CD14-positive monocyte (primary cell): ENCODE data around the gene TTC3. TPM values are rescaled to one million over a fixed set of nuclear protein-coding genes. Genes with fewer than 3 reads are reported as not detected.
A peak's percentile ranks its signal among the peaks of the same experiment; 100 is the strongest.

Experiments used
- DNase-seq, 3 donors: peaks; one replicate each; pipeline ENCODE4 v3.0.0-alpha.2; 2011 to 2022
- H2AFZ ChIP-seq: 2 replicates; pipeline ENCODE4 v1.6.0; 2012; ENCODE audit warnings: mild to moderate bottlenecking, low read depth, low read length, inconsistent platforms; ENCODE audit not compliant: insufficient read depth, poor library complexity, severe bottlenecking
- H3K27ac ChIP-seq, 2 donors: 1 replicate in 1 of 2; 2 replicates in 1 of 2; pipeline ENCODE4 v1.5.1; 2012 to 2013; ENCODE audit warnings: low read length in 2 of 2, control low read depth in 1 of 2, inconsistent platforms in 1 of 2, low read depth in 1 of 2, mild to moderate bottlenecking in 1 of 2
- H3K27me3 ChIP-seq, 2 donors: one replicate each; pipeline versions ENCODE4 v1.6.0 to v1.6.1; 2011 to 2013; ENCODE audit warnings: low read length in 2 of 2; ENCODE audit not compliant: control insufficient read depth in 2 of 2, insufficient read depth in 2 of 2
- H3K36me3 ChIP-seq, 2 donors: replicated peaks in 1 of 2; 1 replicate in 1 of 2; 2 replicates in 1 of 2; pipeline versions ENCODE4 v1.5.1 to v1.6.1; 2012 to 2013; ENCODE audit warnings: low read length in 2 of 2, control low read depth in 1 of 2, inconsistent platforms in 1 of 2, mild to moderate bottlenecking in 1 of 2; ENCODE audit not compliant: insufficient read depth in 2 of 2, control insufficient read depth in 1 of 2
- H3K4me1 ChIP-seq, 2 donors: 1 replicate in 1 of 2; 2 replicates in 1 of 2; pipeline versions ENCODE4 v1.5.1 to v1.6.1; 2012 to 2013; ENCODE audit warnings: low read length in 2 of 2, control low read depth in 1 of 2, inconsistent platforms in 1 of 2, mild to moderate bottlenecking in 1 of 2, moderate library complexity in 1 of 2; ENCODE audit not compliant: insufficient read depth in 2 of 2, control insufficient read depth in 1 of 2
- H3K4me2 ChIP-seq: replicated peaks from 2 replicates; pipeline ENCODE3; 2012; ENCODE audit warnings: low read length, moderate library complexity, mild to moderate bottlenecking; ENCODE audit not compliant: poor library complexity, severe bottlenecking; ENCODE audit errors: extremely low read depth
- H3K4me3 ChIP-seq, 3 experiments: fragments of 200-600 bp in 1 of 3; sonication (generic) in 1 of 3; replicated peaks in 1 of 3; 1 replicate in 2 of 3; 2 replicates in 1 of 3; pipeline ENCODE4 v1.5.1; 2011 to 2013; ENCODE audit warnings: low read length in 3 of 3, mild to moderate bottlenecking in 3 of 3, control low read depth in 2 of 3, low read depth in 2 of 3, inconsistent platforms in 1 of 3, moderate library complexity in 1 of 3
- H3K79me2 ChIP-seq: 2 replicates; pipeline ENCODE4 v1.6.0; 2012; ENCODE audit warnings: mild to moderate bottlenecking, control low read depth, inconsistent platforms, low read length, moderate library complexity; ENCODE audit not compliant: insufficient read depth
- H3K9ac ChIP-seq: 2 replicates; pipeline ENCODE4 v1.6.0; 2017; ENCODE audit warnings: low read length, mild to moderate bottlenecking; ENCODE audit not compliant: insufficient read depth, poor library complexity, severe bottlenecking
- H3K9me3 ChIP-seq, 2 donors: replicated peaks in 1 of 2; 1 replicate in 1 of 2; 2 replicates in 1 of 2; pipeline versions ENCODE4 v1.5.1 to v1.6.1; 2012 to 2013; ENCODE audit warnings: low read length in 2 of 2, control low read depth in 1 of 2; ENCODE audit not compliant: control insufficient read depth in 1 of 2, insufficient read depth in 1 of 2
- H4K20me1 ChIP-seq: 2 replicates; pipeline ENCODE4 v1.6.0; 2012; ENCODE audit warnings: mild to moderate bottlenecking, low read length, control low read depth, moderate library complexity; ENCODE audit not compliant: insufficient read depth
- H3K27ac Mint-ChIP-seq, 7 donors: one replicate each; pipeline ENCODE4 v1.8.0; 2020; ENCODE audit warnings: mild to moderate bottlenecking in 7 of 7, mixed read lengths in 7 of 7, moderate library complexity in 6 of 7, inconsistent platforms in 2 of 7
- H3K27me3 Mint-ChIP-seq, 3 donors: one replicate each; pipeline ENCODE4 v1.8.0; 2021 to 2022; ENCODE audit warnings: low read depth in 3 of 3, mild to moderate bottlenecking in 3 of 3, mixed read lengths in 3 of 3, moderate library complexity in 3 of 3, inconsistent platforms in 1 of 3
- H3K36me3 Mint-ChIP-seq, 2 donors: one replicate each; pipeline ENCODE4 v1.8.0; 2020; ENCODE audit warnings: mixed read lengths in 2 of 2, inconsistent platforms in 1 of 2, mild to moderate bottlenecking in 1 of 2
- H3K4me1 Mint-ChIP-seq: one replicate; pipeline ENCODE4 v1.8.0; 2020; ENCODE audit warnings: mild to moderate bottlenecking, mixed read lengths
- H3K4me3 Mint-ChIP-seq, 2 donors: one replicate each; pipeline ENCODE4 v1.8.0; 2020; ENCODE audit warnings: mild to moderate bottlenecking in 2 of 2, mixed read lengths in 2 of 2, moderate library complexity in 1 of 2
- H3K9me3 Mint-ChIP-seq, 7 donors: one replicate each; pipeline ENCODE4 v1.8.0; 2020 to 2022; ENCODE audit warnings: mixed read lengths in 7 of 7, mild to moderate bottlenecking in 6 of 7, moderate library complexity in 6 of 7, inconsistent platforms in 2 of 7
- CTCF ChIP-seq: fragments of 200-600 bp; IDR thresholded peaks from one replicate; pipeline ENCODE4 v1.8.0; 2022; ENCODE audit warnings: antibody characterized with exemption, mild to moderate bottlenecking
- WGBS: methylation state at CpG from one replicate; pipeline ENCODE4 v1.1.5; 2013; ENCODE audit warnings: missing lambda C conversion rate; ENCODE audit not compliant: insufficient coverage; 5-methylcytosine and 5-hydroxymethylcytosine counted together
- intact Hi-C, 2 donors: fragments of 100-400 bp; cut with micrococcal nuclease; formaldehyde crosslinking; loops; one replicate each; pipeline versions ENCODE4 v1.15.0 to v1.15.1; 2023
- polyA plus RNA-seq, 3 donors: library from polyadenylated mRNA; depleted of rRNA in 1 of 3; unstranded in 2 of 3; stranded (reverse) in 1 of 3; fragments of 300-500 nt in 2 of 3; fragments of >200 nt in 1 of 3; fragmentation: Illumina TruSeq in 2 of 3; gene quantifications; 1 replicate in 2 of 3; 2 replicates in 1 of 3; pipeline ENCODE4 v1.2.3, GENCODE V29; 2012 to 2021

TTC3 gene
- polyA plus RNA-seq, 3 donors: 9.6 to 35.4 (median 17.9) TPM

DNA sequence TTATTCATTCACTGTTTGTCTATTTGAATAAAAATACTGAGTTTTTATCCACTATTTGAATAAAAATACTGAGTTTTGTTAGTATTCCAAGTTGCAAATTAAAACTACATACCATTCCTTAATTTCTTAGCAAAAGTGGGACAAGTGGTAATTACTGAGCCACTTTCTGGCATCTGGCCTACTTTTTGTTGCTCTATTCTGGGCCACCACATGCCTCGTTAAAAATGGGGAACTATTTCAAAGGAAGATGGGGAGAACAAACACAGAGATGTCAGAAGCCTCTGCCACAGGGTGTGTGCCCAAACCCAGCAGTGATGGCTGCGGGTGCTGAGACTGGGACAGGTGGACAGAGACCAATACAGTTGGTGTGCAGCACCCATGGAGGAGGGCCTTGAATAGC lies 14.8 kb upstream of the TTC3 start:
- H3K9me3 Mint-ChIP-seq: peaks cover 0 to 22% (median 9%) of the 10 kb centered on the region in 7 donors
- Histone ChIP-seq H2AFZ (no peak overlapping the region), H3K27ac (no peak overlapping the region), H3K4me1 (no peaks in the 10 kb centered on the region), H3K36me3 (no peaks in the 10 kb centered on the region), H3K4me2 (no peak overlapping the region), H3K9me3 (peaks cover 0 to 11% of the 10 kb centered on the region in 2 donors), H3K79me2 (no peaks in the 10 kb centered on the region), H4K20me1 (no peaks in the 10 kb centered on the region), H3K4me3 (no peak overlapping the region), H3K9ac (no peak overlapping the region), H3K27me3 (no peaks in the 10 kb centered on the region)
- H3K27ac Mint-ChIP-seq: peak overlapping the region in 4 of 7 donors; percentile 1 to 45 (median 24)
- DNase-seq: no peak
- peaks cover 0 to 2% (median 1%) of the 10 kb centered on the region in 3 donors for H3K27me3 Mint-ChIP-seq
- no peak overlapping the region for H3K4me3 Mint-ChIP-seq
- no peak for TF ChIP-seq CTCF
- WGBS: 0% methylated on average over 1 of the region's 2 CpGs
- H3K36me3 Mint-ChIP-seq: no peaks in the 10 kb centered on the region
- no peaks in the 10 kb centered on the region for H3K4me1 Mint-ChIP-seq
- intact Hi-C loops: no loop called here

- Histone ChIP-seq H3K4me3 (no peak overlapping the region), H2AFZ (no peak overlapping the region), H3K4me1 (no peaks in the 10 kb centered on the region), H3K27me3 (no peaks in the 10 kb centered on the region), H3K9ac (no peak overlapping the region), H3K9me3 (peaks cover 0 to 11% of the 10 kb centered on the region in 2 donors), H3K4me2 (no peak overlapping the region), H3K36me3 (no peaks in the 10 kb centered on the region), H3K79me2 (no peaks in the 10 kb centered on the region), H3K27ac (no peak overlapping the region), H4K20me1 (no peaks in the 10 kb centered on the region)
- Mint-ChIP-seq H3K9me3 (peaks cover 0 to 22% (median 9%) of the 10 kb centered on the region in 7 donors), H3K36me3 (no peaks in the 10 kb centered on the region), H3K4me3 (no peak overlapping the region), H3K27me3 (peaks cover 0 to 2% (median 1%) of the 10 kb centered on the region in 3 donors), H3K27ac (no peak overlapping the region), H3K4me1 (no peaks in the 10 kb centered on the region)
- no peak for TF ChIP-seq CTCF
- intact Hi-C loops: no loop called here
- WGBS: 20% methylated on average over 1 of the region's 5 CpGs
- DNase-seq: no peak
Measured at GRCh38 chr21:37059181-37059580, 13.9 kb upstream of the TTC3 start.
